ENCODE data around the gene HOXB6.

DNA sequence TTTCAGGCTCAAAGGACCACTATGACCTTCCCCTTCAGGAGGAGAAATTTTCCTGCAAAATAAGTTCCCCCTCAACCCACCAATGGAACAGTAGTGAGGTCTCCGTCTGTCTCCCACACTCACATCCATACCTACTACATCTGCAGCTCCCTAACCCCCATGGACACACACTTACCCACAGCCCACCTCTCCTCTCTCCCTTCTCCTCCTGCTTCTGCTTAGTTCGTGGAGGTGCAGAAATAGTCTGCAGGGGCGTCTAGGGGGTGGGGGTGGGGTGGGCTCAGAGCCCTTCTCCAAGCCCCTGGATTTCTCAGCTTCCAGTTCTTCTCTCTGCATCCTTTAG is 35.6 kb downstream of the HOXB6 start:
- TF ChIP-seq, protein P1, sequence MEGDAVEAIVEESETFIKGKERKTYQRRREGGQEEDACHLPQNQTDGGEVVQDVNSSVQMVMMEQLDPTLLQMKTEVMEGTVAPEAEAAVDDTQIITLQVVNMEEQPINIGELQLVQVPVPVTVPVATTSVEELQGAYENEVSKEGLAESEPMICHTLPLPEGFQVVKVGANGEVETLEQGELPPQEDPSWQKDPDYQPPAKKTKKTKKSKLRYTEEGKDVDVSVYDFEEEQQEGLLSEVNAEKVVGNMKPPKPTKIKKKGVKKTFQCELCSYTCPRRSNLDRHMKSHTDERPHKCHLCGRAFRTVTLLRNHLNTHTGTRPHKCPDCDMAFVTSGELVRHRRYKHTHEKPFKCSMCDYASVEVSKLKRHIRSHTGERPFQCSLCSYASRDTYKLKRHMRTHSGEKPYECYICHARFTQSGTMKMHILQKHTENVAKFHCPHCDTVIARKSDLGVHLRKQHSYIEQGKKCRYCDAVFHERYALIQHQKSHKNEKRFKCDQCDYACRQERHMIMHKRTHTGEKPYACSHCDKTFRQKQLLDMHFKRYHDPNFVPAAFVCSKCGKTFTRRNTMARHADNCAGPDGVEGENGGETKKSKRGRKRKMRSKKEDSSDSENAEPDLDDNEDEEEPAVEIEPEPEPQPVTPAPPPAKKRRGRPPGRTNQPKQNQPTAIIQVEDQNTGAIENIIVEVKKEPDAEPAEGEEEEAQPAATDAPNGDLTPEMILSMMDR (conservative IDR thresholded peaks at IDR 0.05): no peak
- no peak for TF ChIP-seq ZFX (IDR thresholded peaks at IDR 0.05)

Data from C4-2B (cell line).